Measurements from ENCODE around the gene KIAA1958.
A peak's percentile ranks its signal among the peaks of the same experiment; 100 is the strongest.

GRCh38 chr9:112443200-112443599, 43.4 kb upstream of the KIAA1958 start:
- TF ChIP-seq, protein P1, sequence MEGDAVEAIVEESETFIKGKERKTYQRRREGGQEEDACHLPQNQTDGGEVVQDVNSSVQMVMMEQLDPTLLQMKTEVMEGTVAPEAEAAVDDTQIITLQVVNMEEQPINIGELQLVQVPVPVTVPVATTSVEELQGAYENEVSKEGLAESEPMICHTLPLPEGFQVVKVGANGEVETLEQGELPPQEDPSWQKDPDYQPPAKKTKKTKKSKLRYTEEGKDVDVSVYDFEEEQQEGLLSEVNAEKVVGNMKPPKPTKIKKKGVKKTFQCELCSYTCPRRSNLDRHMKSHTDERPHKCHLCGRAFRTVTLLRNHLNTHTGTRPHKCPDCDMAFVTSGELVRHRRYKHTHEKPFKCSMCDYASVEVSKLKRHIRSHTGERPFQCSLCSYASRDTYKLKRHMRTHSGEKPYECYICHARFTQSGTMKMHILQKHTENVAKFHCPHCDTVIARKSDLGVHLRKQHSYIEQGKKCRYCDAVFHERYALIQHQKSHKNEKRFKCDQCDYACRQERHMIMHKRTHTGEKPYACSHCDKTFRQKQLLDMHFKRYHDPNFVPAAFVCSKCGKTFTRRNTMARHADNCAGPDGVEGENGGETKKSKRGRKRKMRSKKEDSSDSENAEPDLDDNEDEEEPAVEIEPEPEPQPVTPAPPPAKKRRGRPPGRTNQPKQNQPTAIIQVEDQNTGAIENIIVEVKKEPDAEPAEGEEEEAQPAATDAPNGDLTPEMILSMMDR (IDR thresholded peaks at IDR 0.05; ENCODE audit: low read length) = peak; percentile 71
- TF ChIP-seq EZH2 (IDR thresholded peaks at IDR 0.05; ENCODE audit: borderline replicate concordance, low read length) = no peak
